HG03135 (cell line): ENCODE measurements around the gene ZNF878.

ENCODE experiments used
- ATAC-seq: cut with Tn5 transposase; IDR thresholded peaks from one replicate; pipeline ENCODE4 v1.9.1; 2021; ENCODE audit warnings: mild to moderate bottlenecking, moderate library complexity; ENCODE audit not compliant: unreplicated experiment

Gene ZNF878

DNA sequence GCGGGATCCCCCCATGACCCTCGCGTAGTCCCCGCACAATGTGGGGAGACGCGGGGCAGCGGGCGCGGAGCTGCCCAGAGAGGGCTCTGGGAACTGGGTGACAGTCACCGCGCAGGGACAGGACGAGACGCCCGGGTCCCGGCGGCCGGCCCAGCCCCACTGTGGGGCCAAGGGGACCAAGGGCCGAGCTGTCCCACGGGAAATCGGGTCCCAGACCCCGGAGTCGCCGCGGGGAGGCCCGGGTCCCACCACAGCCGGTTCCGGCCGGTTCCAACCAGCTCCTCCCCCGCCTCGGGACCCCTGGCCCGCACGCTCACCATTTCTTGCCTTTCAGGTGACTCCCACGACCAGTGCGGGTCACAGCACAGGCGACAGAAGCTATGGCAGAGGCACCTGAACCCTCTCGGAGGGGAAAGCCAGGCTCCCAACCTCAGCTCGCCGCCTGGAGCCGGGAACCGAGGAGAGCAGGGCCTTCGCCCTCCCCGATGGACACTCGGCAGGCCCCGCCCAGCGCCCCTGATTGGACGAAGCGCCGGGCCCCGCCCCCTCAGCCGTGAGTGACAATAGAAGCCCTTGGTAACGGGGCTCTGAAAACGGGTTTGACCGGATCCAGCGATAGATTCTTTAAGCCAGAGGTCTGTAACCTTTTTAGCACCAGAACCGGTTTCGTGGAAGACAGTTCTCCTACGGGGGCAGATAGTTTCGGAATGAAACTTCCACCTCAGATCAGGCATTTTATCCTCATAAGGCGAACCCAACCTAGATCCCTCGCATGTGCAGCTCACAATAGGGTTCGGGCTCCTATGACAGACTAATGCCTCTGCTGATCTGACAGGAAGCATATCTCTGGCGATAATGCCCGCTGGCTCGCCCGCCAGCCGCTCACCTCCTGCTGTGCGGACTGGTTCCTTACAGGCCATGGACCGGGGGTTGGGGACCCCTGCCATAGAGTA lies 17.3 kb downstream of the ZNF878 start, which contains the start of gene ZNF433:
TSS of gene ZNF433 (minus strand) at position 460 of the 953 bp plus-strand sequence. CDS start at position 320, 140 bp downstream.
- peak; percentile 96 for ATAC-seq

DNA sequence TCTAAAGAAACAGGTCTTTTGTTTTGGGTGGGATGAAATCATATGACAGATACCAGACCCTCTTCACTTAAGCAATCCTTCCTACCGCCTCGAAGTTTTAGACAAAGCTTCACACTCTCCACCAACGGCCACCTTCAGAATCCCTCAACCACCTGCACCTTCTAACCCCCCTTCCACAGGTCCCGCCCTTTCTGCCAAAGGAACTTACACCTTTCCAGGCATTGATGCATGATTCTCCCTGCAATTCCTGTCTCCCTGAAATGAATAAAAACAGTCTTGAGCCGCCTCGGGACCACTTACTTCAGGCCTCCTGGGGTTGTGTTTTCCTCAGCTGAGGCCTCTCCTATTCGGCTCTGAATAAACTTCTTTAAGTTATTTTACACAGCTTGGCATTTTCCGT lies 18.1 kb downstream of the ZNF878 start:
- no peak for ATAC-seq

DNA sequence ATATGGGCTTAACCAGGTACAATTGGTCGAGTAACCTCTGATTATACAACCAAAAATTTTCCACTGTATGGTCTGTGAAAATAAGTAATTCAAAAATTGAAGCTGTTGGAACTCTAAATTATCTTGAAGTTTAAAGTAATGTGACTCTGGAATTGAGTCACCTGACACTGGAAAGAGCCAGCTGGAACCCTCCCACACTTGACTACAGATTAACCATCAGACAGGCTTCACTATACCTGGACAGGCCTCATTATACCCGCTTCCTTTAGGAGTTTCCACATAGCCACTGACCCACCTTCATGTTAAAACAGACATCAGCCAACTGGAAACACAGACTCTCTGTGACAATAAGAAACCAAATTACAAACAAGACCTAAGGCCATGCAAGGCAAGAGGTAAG lies 18.6 kb downstream of the ZNF878 start:
- no peak for ATAC-seq

DNA sequence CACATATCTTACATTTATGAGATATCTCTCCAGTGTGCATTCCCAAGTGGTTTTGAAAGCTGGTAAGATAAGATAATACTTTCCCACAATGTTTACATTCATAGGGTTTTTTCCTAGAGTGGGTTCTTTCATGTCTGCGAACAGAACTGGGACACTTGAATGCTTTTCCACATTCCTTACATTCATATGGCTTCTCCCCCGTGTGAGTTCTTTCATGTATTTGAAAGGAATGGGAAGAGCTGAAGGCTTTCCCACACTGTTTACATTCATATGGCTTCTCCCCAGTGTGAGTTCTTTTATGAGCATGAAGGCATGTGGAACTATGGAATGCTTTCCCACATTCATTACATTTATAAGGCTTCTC lies 37.0 kb downstream of the ZNF878 start:
- no peak for ATAC-seq

DNA sequence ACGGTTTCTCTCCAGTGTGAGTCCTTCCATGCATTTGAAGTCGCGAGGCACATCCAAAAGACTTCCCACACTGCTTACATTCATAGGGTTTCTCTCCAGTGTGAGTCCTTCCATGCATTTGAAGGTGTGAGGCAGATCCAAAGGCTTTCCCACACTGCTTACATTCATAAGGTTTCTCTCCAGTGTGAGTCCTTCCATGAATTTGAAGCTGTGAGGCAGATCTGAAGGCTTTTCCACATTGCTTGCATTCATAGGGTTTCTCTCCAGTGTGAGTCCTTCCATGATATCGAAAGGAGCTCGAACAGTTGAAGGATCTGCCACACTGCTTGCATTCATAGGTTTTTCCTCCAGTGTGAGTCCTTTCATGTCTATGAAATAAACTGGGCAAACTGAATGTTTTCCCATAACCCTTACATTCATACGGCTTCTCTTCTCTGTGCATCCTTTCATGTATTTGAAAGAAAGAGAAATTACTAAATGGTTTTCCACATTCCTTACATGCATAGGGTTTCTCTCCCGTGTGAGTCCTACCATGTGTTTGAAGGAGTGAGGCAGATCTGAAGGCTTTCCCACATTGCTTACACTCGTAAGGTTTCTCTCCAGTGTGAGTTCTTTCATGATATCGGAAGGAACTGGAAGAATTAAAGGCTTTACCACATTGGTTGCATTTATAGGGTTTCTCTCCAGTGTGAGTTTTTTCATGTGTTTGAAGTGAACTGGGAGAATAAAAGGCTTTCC lies 37.6 kb downstream of the ZNF878 start:
- ATAC-seq = no peak

DNA sequence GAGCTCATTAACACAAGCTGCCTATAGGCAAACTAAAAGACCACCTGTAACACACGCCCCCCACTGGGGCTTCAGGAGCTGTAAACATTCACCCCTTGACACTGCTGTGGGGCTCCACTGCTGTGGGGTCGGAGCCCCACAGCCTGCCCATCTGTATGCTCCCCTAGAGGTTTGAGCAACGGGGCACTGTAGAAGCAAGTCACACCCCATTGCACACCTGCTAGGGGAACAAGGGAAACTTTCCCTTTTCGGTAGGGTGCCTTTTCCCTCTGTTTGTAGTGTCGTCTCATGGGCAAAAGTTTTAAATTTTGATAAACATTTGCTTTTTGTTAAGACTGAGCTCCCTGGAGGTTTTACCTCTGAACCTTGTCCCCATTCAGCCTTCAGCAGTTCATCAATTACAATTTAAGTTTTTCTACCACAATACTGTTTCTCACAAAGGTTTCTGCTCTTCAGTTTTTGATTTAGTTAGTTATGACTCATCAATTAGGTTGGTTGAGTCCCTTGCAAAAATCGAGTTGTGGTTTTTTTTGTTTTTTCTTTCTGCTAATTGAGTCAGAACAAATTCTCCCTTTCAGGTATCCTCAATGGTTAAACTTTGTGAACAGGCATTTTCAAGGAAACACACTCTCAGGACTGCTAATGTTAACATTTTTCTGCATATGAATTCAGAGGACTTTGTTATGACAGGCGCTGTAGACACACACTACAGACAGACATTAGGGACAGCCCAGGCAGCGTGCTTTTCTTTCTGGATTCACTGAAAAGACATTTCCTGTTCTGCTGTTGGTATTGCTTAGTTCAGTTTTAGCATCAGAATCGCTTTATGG lies 52.4 kb downstream of the ZNF878 start:
- ATAC-seq = peak; percentile 58

DNA sequence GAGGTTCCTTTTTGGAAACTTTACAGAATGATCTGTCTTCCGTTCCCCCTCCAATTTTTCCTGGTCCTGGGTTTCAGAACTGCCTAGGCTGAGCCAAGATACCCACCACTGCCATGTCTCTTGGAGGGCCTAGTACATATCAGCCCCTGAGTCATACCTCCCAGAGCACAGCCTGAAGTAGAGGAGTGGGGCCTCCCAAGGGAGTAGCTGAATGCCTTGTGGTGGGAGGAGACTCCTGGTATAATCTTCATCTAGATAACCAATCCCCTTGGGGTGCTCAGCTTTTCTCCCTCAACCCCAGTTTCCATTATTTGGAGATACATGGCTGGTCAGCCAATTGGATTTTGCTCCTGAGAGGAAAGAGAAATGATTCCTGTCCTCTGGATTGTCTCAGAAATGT lies 57.6 kb downstream of the ZNF878 start:
- no peak for ATAC-seq
